BE2C (cell line): ENCODE data around the gene DCAF10.
"Not testable (repeated sequence)": the region's sequence is repeated elsewhere in the genome, so short reads cannot be mapped to it uniquely, and the experiment has no call there.

ENCODE experiments used
- DNase-seq: peaks from one replicate; pipeline ENCODE4 v3.0.0-alpha.2; 2020
- H3K27me3 ChIP-seq: fragments of 250-450 bp; sonication (Bioruptor Pico); 2 replicates; pipeline ENCODE4 v1.5.1; 2020; ENCODE audit warnings: mild to moderate bottlenecking
- H3K36me3 ChIP-seq: fragments of 250-450 bp; sonication (Bioruptor Pico); 2 replicates; pipeline ENCODE4 v1.5.1; 2020; ENCODE audit warnings: mild to moderate bottlenecking
- H3K4me1 ChIP-seq: fragments of 250-450 bp; sonication (Bioruptor Pico); 2 replicates; pipeline ENCODE4 v1.5.1; 2020
- H3K4me3 ChIP-seq: 2 replicates; pipeline ENCODE4 v1.5.1; 2011; ENCODE audit warnings: low read depth, low read length
- H3K9me3 ChIP-seq: fragments of 250-450 bp; sonication (Bioruptor Pico); 2 replicates; pipeline ENCODE4 v1.5.1; 2020
- TF ChIP-seq, protein P1 (sequence below): IDR thresholded peaks from 2 replicates; pipeline ENCODE4 v1.5.1; 2012; ENCODE audit warnings: mild to moderate bottlenecking, low read depth, low read length

Gene DCAF10

GRCh38 chr9:37801287-37801850 is 772 bp downstream of the DCAF10 start:
- DNase-seq = peak; percentile 32
- no peaks in the 10 kb centered on the region; the same call in 1 of the 2 replicates for H3K36me3 ChIP-seq
- no peaks in the 10 kb centered on the region for H3K27me3 ChIP-seq
- H3K9me3 ChIP-seq = no peaks in the 10 kb centered on the region
- H3K4me1 ChIP-seq = no peaks in the 10 kb centered on the region
- peak overlapping the region; percentile 91 for H3K4me3 ChIP-seq
- TF ChIP-seq, protein P1, sequence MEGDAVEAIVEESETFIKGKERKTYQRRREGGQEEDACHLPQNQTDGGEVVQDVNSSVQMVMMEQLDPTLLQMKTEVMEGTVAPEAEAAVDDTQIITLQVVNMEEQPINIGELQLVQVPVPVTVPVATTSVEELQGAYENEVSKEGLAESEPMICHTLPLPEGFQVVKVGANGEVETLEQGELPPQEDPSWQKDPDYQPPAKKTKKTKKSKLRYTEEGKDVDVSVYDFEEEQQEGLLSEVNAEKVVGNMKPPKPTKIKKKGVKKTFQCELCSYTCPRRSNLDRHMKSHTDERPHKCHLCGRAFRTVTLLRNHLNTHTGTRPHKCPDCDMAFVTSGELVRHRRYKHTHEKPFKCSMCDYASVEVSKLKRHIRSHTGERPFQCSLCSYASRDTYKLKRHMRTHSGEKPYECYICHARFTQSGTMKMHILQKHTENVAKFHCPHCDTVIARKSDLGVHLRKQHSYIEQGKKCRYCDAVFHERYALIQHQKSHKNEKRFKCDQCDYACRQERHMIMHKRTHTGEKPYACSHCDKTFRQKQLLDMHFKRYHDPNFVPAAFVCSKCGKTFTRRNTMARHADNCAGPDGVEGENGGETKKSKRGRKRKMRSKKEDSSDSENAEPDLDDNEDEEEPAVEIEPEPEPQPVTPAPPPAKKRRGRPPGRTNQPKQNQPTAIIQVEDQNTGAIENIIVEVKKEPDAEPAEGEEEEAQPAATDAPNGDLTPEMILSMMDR = no peak

- no peaks in the 10 kb centered on the region for H3K27me3 ChIP-seq
- no peaks in the 10 kb centered on the region for H3K4me1 ChIP-seq
- TF ChIP-seq, protein P1 = no peak
- no peak for DNase-seq
- H3K9me3 ChIP-seq = no peaks in the 10 kb centered on the region
- H3K4me3 ChIP-seq = peak overlapping the region; percentile 91
- no peaks in the 10 kb centered on the region; the same call in 1 of the 2 replicates for H3K36me3 ChIP-seq
These were observed 1.5 kb downstream of the DCAF10 start for GRCh38 chr9:37801959-37802711.

- TF ChIP-seq, protein P1 = no peak
- no peaks in the 10 kb centered on the region for H3K9me3 ChIP-seq
- no peak overlapping the region for H3K4me3 ChIP-seq
- peak; percentile 19 for DNase-seq
- no peaks in the 10 kb centered on the region for H3K27me3 ChIP-seq
- peaks cover 5% of the 10 kb centered on the region for H3K36me3 ChIP-seq
- no peaks in the 10 kb centered on the region for H3K4me1 ChIP-seq
These were observed 5.7 kb downstream of the DCAF10 start for GRCh38 chr9:37806271-37806670.

DNA sequence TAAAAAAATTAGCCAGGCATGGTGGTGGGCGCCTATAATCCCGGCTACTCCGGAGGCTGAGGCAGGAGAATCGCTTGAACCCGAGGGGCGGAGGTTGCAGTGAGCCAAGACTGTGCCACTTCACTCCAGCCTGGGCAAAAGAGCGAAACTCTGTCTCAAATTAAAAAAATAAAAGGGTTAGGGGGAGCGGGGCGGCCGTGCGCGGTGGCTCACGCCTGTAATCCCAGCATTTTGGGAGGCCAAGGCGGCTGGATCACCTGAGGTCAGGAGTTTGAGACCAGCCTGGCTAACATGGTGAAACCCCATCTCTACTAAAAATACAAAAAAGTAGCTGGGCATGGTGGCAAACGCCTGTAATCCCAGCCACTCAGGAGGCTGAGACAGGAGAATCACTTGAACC is 9.1 kb downstream of the DCAF10 start:
- H3K27me3 ChIP-seq, H3K9me3 ChIP-seq, H3K4me3 ChIP-seq, DNase-seq, H3K36me3 ChIP-seq, H3K4me1 ChIP-seq: not testable (repeated sequence)

DNA sequence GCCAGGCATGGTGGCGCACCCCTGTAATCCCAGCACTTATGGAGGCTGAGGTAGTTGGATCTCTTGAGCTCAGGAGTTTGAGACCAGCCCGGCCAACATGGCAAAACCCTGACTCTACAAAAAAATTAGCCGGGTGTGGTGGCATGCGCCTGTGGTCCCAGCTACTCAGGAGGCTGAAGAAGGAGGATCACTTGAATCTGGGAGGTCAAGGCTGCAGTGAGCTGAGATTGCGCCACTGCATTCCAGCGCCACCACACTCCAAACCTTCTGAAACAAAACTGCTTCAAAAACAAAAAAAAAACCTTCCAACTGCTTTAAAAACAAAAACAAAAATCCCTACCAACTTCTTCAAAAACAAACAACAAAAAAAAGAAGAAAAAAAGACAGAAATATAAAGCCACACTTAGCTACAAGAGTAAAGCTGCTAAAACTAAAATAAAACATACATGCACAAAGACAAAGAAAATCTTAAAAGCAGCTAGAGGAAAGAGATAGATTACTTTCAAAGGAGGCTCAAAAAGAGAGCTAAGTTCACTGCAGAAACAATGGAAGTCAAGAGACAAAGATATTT is 11.4 kb downstream of the DCAF10 start:
- TF ChIP-seq, protein P1 = no peak
- no peaks in the 10 kb centered on the region for H3K4me1 ChIP-seq

DNA sequence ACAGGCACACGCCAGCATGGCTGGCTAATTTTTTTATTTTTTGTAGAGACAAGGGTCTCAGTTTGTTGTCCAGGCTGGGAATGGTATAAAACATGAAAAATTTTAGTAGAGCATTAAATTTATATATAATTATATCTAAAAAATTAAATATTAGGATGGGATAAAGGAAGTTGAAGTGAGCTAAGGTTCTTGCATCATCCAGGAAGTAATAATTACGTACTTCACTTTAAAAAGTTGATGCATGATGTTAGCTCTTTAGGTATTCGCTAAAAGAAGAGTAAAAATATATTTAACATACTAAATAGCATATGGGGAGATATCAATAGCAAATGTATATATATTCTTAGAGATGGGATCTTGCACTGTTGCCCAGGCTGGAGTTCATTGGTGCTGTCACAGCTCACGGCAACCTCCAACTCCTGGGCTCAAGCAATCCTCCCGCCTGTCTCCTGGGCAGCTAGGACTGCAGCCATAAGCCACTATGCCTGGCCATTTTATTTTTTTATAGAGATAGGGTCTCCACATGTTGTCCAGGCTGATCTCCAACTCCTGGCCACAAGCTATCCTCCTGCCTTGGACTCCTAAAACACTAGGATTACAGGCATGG is 12.3 kb downstream of the DCAF10 start:
- Histone ChIP-seq H3K9me3 (no peaks in the 10 kb centered on the region), H3K36me3 (peaks cover 10% of the 10 kb centered on the region), H3K4me1 (no peaks in the 10 kb centered on the region), H3K27me3 (no peaks in the 10 kb centered on the region), H3K4me3 (no peak overlapping the region)
- no peak for DNase-seq
- TF ChIP-seq, protein P1 = no peak

More for the DNA sequence above, 11.4 kb downstream of the DCAF10 start:
- Histone ChIP-seq H3K9me3 (no peaks in the 10 kb centered on the region), H3K27me3 (no peaks in the 10 kb centered on the region), H3K4me3 (no peak overlapping the region), H3K36me3 (peaks cover 9% of the 10 kb centered on the region)
- DNase-seq = no peak
